ENCODE results near the gene ESPNL. TPM values are rescaled to one million over a fixed set of nuclear protein-coding genes. Genes with fewer than 3 reads are reported as not detected.

The ESPNL gene
- total RNA-seq, 1 donor from 2014 or later: not detected

DNA sequence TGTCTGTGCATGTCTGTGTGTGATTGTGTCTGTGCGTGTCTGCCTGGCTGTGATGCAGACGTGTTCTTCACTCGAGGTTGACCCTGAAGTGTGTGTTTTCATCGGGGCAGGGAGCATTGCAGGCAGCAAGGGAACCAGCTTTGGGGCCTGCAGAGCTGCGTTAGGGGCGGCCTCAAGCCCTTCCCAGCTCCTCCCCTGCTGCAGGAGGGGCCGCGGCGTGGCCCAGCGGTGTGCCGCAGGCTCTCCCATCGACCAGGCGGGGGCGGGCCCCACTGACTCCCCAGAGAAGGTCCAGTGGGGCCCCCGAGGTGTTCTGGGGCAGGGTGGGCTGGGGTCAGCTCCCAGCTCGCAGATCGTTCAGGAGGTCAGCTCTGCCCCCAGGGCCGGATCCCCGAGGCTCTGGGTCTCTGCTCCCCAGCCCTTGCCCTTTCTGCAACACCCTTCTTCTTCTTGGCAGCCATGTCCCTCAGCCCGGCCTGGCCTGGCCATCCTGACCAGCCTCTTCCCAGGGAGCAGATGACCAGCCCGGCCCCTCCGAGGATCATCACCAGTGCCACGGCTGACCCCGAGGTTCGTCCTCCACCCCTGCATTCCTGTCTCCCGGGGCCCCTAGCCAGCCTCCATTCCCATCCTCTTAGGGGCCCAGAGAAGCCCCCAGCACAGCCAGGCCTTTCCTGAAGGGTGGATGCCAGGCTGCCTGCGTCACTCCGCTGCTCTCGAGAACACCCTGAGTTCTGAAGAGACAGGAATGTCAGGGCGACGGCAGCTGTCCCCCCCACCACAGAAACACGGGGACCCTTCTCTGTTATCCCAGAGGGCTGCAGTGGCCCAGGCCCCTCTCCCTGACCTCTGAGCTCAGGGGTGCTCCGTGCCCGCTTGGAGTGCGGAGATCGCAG, 27.3 kb downstream of the ESPNL start:
- DNase-seq (ENCODE audit: low read depth in 2 of 2): no peak

DNA sequence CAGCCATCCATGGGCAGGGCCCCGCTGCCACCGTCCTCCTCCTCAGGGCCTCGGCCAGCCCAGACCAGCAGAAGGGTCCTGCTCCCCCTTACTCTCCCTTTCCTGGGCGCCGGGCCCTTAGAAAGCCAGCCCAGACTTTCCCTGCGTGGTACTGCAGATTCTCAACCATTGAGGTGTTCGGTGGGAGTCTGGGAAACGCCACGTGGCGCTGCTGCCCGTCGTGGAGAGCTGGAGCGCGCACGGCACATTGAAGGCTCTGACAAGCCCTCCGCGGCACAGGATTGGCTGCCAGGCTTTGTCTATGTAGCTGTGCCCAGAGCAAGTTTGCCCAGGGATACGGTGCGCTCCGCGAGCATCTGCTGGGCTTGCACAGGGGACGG, 27.9 kb downstream of the ESPNL start:
- no peak for DNase-seq (ENCODE audit: low read depth in 2 of 2)

DNA sequence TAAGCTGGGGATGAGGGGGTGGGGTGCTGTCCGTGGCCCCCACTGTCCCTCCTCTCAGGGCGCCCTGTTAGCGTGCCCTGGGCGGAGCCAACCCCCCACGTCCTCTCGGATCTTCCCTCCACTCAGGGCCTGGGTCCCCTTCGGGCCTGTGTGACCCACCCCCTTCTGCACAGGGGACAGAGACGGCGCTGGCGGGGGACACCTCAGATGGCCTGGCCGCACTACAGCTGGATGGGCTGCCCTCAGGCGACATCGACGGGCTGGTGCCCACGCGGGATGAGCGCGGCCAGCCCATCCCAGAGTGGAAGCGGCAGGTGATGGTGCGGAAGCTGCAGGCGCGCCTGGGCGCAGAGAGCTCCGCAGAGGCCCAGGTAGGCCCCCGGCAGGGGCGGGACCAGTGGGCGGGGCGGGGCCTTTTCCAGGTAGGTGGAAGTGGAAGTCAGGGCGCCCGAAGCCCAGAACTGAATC, 28.4 kb downstream of the ESPNL start:
- no peak for DNase-seq (ENCODE audit: low read depth in 2 of 2)

DNA sequence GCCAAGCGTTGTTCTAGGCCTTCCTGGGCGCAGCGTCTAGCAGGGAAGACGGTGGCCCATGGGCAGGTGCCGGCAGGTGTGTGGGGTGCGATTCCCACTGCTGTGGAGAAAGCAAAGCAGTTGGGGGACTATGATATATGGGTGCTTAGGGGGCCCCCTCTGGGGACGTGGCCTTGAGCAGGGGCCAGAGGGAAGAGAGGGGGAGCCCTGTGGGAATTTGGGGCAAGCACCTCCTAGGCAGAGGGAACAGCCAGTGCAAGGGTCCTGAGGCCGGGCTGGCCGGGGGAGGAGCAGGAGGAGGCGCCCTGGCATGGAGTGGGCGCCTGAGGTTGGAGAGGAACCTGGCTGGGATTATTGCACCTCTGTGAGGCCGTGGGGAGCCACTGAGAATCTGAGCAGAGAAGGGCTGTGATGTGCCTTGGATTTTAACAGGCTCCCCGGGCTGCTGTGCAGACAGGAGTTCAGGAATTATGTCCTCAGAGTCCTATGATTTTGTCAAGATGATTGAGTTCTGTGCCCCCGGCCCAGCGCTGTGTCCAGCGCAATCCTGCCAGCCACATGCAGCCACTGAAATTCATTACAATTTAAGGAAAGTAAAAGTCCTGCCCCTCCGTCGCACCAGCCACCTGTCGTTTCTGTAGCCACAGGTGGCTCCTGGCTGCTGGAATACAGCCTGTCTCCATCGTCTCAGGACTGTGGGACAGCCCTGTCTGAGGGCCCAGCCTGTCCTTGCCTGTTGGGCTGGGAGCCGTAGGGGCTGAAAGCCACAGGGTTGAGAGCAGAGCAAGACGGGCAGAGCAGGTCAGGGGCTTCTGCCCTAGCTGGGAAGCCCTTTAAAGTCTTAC, 29.2 kb downstream of the ESPNL start:
- DNase-seq (ENCODE audit: low read depth in 2 of 2): no peak

DNA sequence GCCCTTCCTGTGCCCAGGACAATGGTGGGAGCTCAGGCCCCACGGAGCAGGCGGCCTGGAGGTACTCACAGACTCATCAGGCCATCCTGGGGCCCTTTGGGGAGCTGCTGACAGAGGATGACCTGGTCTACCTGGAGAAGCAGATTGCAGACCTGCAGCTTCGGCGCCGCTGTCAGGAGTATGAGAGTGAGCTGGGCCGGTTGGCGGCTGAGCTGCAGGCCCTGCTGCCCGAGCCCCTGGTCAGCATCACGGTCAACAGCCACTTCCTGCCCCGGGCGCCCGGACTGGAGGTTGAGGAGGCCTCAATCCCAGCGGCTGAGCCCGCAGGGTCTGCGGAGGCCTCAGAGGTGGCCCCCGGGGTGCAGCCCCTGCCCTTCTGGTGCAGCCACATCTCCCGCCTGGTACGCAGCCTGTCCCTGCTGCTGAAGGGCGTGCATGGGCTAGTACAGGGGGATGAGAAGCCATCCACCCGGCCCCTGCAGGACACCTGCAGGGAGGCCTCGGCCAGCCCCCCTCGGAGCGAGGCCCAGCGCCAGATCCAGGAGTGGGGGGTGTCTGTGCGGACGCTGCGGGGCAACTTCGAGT, 30.1 kb downstream of the ESPNL start:
- DNase-seq (ENCODE audit: low read depth in 2 of 2): no peak

DNA sequence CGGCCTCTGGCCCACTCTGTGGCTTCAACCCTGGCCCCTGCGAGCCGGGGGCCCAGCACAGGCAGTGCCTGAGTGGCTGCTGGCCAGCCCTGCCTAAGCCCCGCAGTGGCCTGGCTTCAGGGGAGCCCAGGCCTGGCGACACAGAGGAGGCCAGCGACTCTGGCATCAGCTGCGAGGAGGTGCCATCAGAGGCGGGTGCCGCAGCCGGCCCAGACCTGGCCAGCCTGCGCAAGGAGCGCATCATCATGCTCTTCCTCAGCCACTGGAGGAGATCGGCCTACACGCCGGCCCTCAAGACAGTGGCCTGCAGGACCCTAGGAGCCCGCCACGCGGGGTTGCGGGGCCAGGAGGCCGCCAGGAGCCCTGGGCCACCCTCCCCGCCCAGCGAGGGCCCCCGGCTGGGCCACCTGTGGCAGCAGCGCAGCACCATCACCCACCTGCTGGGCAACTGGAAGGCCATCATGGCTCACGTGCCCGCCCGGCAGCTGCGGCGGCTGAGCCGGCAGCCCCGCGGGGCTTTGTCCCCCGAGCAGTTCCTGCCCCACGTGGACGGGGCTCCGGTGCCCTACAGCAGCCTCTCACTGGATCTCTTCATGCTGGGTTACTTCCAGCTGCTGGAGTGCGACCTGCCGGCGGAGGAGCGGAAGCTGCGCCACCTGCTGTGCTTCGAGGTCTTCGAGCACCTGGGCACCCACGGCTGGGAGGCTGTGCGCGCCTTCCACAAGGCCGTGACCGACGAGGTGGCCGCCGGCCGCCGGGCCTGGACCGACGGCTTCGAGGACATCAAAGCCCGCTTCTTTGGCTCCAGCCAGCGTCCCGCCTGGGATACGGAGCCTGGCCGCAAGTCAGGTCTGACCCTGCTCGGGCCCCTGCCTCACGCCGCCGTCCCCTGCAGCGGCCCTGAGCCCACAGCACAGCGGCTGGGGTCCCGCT, 30.8 kb downstream of the ESPNL start:
- no peak for DNase-seq (ENCODE audit: low read depth in 2 of 2)

DNA sequence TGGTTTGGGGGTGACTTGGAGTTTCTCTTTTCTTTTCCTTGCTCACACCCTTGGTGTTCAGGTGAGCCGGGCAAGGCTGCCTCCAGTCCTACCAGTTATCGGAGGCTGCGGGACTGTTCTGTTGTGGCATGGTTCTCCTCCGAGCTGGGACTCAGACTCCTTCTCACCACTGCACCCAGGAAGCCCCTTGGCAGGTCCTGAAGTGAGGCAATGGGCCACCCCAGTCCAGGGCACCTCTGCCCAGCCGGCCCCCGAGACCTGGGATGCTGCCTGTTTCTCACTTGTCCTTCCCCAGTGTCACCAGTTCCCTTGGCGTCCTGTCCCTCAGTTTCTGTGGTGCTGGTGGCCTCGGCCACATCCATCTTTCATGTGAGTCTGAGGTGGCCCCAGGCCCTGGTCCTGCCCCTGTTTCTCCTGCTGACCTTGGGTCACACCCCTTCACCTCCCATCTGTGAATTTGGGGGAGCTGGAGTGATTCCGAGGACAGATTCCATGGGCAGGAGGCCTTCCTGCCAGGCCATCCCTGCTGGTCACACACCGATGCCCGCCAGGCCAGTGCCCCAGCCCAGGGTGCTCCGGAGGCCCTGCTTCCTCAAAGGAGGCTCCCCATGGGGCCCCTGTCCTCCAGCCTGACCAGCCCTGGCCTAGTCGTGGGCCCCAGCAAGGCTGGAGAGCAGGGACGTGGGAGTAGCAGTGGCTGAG, 31.8 kb downstream of the ESPNL start:
- DNase-seq (ENCODE audit: low read depth in 2 of 2): no peak

DNA sequence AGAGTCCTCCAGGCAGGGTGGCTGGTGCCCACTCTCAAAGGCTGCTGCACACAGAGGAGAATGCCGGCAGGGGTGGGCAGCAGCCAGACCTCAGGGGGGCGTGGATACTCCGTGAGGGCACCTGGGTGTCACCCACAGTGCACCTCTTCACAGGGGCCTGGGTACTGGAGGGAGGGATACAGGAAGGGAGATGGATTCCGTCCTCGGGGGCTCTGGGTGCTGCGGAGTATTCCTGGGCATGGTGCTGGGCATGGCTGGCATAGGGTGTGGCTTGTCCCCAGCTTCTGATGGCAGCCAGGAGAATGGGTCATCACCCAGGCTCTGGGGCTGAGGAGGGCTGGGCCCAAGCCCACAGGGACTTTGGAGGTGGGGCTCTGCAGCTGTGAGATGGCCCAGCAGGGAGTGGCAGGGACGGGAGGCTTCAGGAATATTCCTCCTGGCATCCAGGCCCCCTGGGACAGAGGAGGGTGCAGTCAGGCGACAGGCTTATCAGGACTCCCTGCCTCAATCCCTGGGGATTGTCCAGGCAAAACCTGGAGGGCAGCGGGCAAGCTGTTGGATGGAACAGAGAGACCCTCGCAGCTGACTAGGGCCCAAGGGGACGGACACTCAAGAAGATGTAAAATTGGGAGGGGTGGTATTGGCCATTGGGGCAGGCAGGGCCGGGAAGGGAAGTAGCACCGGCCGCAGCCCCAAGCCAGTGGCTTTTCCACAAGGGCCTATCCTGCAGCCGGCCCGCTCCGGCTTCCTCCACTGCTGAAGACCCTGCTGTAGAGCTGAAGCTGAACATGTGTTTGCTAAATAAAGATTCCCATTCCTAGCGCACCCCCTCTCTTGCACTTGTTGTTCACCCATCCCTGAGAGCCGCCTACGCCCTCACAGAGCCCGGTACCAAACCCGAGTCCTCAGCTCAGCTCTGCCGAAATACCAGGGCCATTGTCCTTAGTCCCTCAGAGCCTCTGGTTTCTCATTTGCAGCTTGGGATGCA, 32.6 kb downstream of the ESPNL start:
- DNase-seq (ENCODE audit: low read depth in 2 of 2): no peak

DNA sequence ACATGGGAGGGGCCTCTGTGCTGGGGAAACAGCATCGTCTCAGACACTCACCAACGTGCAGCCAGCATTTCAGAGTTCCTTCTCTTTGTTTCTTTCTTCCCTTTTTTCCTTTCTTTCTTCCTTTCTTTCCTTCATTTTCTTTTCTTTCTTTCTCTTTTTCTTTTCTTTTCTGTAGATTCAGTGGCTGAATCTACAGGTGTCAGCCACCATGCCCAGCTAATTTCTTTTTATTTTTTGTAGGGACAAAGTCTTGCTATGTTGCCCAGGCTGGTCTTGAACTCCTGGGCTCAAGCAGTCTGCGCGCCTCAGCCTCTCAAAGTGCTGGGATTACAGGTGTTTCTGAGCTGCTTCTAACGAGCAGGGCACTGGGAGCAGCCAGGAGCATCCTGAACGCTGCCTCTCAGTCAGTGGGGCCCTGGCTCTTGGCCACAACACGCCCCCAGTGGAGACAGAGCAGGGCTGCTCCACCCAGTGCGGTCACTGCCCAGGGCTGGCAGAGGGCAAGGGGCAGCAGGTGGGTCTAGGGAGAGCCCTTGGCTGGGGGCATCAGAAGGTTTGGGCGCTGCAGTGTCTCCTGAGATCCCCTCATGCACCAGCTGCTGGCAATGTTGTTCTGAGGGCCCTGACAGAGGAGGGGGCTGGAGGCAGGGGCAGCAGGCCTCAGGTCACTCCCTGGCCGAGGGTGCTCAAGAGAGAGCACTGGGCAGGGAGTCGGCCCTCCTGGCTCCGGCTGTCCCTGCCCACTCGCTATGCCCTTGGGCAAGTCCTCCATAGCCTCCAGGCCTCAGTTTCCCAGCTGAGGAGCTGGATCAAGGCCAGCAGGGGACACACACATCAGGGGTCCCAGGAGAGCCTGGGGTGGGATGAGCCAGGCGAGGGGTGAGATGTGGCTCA, 33.6 kb downstream of the ESPNL start:
- DNase-seq (ENCODE audit: low read depth in 2 of 2): no peak

DNA sequence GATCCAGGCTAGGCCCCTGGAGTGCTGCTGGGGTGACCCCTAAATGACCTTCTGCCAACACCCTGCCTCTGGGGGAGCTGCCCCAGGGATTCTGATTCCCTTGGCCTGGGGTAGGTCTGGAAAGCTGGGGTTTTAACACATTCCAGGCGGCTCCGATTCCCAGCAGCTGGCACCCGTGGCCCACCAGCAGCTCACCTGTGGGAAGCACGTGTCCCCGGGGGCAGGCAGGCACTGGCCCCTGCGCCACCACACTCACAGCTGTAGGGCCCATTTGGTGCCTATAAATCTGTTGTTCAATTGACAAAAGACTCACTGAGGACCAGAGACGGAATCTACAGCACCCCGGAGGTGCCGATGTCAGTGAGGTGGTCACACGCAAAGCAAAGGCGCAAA, 34.2 kb downstream of the ESPNL start:
- DNase-seq (ENCODE audit: low read depth in 2 of 2): no peak

DNA sequence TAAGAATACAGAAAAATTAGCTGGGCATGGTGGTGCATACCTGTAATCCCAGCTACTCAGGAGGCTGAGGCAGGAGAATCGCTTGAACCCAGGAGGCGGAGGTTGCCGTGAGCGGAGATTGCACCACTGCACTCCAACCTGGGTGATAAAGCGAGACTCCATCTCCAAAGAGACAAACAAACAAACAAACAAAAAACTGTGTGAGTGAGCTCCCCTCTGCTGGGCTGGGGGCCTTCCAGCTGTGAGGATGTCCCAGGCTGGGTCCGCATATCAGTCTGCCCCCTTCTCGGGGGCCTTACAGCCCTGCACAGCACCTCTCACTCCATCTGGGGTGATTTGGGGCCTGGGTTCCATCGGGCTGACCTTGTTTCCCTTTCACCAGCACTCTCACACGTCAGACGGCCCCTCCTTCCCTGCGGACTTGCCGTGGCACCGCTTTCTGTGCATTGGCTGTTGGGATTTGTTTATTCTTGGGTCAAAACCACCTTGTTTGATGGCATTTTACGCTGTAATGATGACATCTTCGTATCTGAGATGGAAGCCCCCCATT, 35.5 kb downstream of the ESPNL start:
- DNase-seq (ENCODE audit: low read depth in 2 of 2): no peak

DNA sequence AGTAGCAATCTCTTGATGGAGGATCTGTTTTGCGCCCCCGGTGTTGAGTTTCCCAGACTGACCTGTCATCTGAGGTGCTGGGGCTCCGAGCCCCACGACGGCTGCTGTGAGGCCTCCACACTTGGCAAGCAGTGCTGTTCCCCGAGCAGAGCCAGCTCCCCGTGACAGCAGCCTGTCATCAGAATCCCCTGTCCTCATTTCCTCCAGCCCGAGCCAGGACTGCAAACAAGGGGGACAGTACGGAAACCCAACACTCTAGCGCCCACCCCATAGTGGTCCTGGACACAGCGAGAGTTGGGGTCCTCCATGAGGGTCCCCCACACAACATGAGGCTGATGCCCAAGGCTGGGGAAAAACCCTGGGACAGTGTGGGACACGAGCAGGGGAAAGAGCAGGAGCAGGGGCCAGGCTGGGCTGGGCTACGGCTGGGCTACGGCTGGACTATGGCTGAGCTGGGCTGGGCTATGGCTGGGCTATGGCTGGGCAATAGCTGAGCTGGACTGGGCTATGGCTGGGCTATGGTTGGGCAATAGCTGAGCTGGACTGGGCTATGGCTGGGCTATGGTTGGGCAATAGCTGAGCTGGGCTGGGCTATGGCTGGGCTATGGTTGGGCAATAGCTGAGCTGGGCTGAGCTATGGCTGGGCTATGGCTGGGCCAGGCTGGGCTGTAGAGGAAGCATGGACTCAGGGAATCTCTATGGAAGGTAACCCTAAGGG, 36.8 kb downstream of the ESPNL start:
- DNase-seq (ENCODE audit: low read depth in 2 of 2): peak; percentile 19 to 56

DNA sequence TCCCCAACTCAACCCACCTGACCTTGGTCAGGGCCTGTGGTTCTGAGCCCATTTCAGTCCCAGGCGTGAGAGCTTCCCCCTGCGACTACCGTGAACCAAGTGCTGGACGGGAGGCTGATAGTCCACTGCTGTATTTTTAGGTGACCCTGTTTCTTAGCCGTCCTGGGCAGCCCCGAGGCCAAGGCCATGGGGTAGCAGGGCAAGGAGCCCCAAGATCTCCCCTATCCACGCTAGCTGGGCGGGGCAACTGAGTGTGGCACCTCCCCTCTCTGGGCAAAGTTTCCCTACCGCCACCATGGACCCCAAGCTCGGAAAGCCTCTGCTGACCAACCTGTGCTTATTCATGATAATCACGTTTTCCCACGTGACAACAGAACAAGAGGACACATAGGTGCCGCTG, 37.7 kb downstream of the ESPNL start:
- DNase-seq (ENCODE audit: low read depth in 2 of 2): no peak

DNA sequence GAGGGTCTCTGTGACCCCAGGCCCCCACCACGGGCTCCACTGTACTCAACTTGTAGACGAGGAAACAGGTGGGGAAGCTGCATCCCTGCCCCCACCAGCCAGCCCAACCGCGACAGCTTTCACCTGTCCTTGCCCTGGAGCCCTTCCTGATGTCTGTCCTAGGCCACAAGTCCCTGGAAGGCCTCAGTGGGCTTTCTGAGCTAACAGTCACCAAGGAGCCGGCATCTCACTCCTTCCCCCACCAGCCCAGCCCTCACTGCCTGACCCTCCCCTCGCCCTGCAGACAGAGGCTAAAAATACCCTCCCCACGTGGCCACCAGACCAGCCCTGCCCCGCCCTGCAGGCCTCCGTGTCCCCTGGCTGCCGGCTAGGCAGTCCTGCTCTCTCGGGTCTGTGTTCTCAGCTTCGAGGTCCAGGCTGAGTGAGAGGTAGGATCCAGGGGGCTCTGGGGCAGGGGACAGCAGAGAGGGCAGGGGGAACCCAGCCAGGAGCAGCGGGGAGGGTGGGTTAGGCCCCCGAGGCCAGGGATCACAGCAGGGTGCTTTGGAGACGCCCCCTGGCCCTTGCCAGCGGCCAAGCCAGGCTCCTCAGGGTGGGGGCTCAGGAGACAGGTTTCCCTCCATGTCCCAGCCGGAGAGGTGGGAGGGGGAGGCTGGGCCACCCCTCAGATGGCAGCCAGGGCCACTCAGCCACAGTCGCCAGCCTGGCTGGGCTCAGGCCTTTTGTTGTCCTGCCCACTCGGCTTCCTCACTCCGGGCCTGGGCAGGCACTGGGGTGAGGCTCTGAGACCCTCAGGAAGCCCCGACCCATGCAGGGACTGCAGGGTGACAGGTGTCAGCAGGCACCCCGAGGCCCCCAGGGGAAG, 38.4 kb downstream of the ESPNL start, which contains the start of gene KLHL30:
KLHL30 (plus strand) TSS at position 338 of the 865 bp plus-strand sequence. CDS start 2,087 bp downstream, outside the sequence.
- no peak for DNase-seq (ENCODE audit: low read depth in 2 of 2)

DNA sequence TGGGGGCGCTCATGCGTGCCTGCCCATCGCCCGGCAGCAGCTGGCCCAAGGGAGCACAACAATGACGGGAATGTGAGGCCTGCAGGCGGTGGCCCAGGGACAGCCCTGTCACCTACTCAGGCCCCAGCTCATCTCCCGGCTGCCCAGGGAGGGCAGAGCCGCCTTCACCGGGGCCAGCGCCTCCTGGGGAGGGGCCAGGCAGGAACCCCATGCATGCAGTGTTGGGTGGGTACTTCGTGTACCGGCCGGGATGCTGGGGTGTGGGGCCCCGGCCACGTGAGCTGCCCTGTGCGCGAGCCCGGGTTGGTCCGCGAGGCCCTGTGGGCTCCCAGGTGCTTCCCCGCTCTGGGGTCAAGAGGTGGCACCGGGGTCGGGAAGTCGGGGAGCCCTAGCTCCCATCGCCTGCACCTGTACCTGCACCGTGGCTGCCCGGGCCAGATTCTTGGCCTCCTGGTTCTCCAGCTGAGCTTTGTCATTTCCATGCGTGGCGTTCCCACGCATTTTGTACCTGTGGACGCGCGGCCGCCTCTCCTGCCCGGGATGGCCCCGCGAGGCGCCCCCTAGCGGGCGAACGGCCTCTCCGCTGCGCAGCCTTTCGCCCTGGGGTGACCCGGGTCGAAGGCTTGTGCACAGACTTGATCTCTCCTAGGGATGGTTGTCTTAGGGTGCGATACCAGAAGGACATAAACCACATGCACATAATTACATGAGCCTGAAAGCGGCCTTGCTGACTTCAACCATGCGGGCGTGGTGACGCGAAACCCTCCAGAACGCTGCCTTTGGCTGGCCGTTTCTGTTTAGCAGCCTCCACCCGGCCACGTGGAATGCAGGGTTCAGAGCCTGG, 39.3 kb downstream of the ESPNL start:
- DNase-seq (ENCODE audit: low read depth in 2 of 2): no peak

Data from dermis microvascular lymphatic vessel endothelial cell (primary cell).